ENCODE measurements around the gene PIK3CB.
"Not testable (repeated sequence)": the region's sequence is repeated elsewhere in the genome, so short reads cannot be mapped to it uniquely, and the experiment has no call there.

Gene PIK3CB

DNA sequence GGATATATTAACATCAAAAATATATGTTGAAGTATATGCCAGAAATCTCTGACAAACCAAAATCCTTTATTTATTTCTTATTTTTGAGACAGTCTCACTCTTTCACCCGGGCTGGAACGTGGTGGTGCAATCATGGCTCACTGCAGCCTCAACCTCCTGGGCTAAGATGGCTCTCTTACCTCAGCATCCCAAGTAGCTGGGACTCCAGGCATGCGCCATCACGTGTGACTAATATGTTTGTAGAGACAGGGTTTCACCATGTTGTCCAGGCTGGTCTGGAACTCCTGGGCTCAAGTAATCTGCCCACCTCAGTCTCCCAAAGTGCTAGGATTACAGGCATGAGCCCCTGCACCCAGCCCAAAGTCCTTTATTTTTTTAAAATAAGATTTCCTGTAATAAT is 214.3 kb downstream of the PIK3CB start:
- no peak for DNase-seq (ENCODE audit: low read depth)
- no peak overlapping the region for H3K4me3 ChIP-seq (ENCODE audit: control insufficient read depth, low read depth, low read length)
- TF ChIP-seq, protein P1, sequence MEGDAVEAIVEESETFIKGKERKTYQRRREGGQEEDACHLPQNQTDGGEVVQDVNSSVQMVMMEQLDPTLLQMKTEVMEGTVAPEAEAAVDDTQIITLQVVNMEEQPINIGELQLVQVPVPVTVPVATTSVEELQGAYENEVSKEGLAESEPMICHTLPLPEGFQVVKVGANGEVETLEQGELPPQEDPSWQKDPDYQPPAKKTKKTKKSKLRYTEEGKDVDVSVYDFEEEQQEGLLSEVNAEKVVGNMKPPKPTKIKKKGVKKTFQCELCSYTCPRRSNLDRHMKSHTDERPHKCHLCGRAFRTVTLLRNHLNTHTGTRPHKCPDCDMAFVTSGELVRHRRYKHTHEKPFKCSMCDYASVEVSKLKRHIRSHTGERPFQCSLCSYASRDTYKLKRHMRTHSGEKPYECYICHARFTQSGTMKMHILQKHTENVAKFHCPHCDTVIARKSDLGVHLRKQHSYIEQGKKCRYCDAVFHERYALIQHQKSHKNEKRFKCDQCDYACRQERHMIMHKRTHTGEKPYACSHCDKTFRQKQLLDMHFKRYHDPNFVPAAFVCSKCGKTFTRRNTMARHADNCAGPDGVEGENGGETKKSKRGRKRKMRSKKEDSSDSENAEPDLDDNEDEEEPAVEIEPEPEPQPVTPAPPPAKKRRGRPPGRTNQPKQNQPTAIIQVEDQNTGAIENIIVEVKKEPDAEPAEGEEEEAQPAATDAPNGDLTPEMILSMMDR (IDR thresholded peaks at IDR 0.05; ENCODE audit: control insufficient read depth, insufficient read depth, low read depth, low read length, missing control alignments): no peak

- TF ChIP-seq, protein P1 (IDR thresholded peaks at IDR 0.05; ENCODE audit: control insufficient read depth, insufficient read depth, low read depth, low read length, missing control alignments): no peak
- no peak overlapping the region for H3K4me3 ChIP-seq (ENCODE audit: control insufficient read depth, low read depth, low read length)
- DNase-seq (ENCODE audit: low read depth): no peak
Observed at GRCh38 chr3:138615462-138615861, 219.3 kb downstream of the PIK3CB start.

GRCh38 chr3:138609898-138610266 is 224.8 kb downstream of the PIK3CB start:
- TF ChIP-seq, protein P1 (IDR thresholded peaks at IDR 0.05; ENCODE audit: control insufficient read depth, insufficient read depth, low read depth, low read length, missing control alignments): no peak
- no peak for DNase-seq (ENCODE audit: low read depth)
- no peak overlapping the region; the same call in 1 of the 2 replicates for H3K4me3 ChIP-seq (ENCODE audit: control insufficient read depth, low read depth, low read length)

DNA sequence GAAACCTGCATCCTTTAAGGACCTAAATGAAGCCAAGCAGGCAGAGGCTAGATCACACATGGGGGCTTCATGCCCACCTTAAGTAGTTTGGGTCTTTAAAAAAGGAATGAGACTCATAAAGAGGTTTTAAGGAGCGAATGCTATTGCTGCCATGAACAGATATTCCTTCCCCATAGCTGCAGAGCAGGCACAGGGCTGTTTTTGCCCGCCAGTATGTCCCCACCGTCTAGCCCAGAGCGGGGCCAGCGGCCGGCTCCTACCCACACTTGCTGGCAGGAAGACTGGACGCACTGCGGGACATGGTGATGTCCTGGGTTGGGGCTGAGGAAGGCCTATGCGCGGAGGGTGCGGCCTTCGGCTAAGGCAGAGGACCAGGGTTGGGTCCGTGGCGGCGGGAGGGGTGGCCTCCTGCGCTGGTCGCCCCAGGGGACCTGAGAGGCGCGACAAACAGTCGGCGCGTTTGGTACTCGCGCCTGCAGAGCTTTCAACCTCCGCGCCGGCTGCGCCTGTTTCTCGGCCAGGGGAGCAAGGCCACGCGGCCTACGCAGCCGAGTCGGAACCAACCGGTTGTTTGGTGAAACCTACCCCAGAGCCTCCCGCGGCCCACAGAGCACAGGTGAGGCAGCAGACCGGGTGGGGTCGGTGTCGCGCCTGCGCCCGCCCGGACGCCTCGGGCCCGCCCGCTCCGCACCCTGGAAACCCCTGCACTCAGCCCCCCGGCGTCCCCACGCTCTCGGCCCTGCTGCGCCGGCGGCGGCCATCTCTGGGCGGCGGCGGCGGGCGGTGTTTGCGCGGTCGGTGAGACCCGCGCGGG is 226.2 kb downstream of the PIK3CB start, which contains the start of gene FAIM:
Gene FAIM (plus strand): TSS at position 450 of the 814 bp plus-strand sequence. CDS start 10,956 bp downstream, outside the sequence.
- TF ChIP-seq, protein P1 (IDR thresholded peaks at IDR 0.05; ENCODE audit: control insufficient read depth, insufficient read depth, low read depth, low read length, missing control alignments): no peak
- DNase-seq (ENCODE audit: low read depth): peak; percentile 27

DNA sequence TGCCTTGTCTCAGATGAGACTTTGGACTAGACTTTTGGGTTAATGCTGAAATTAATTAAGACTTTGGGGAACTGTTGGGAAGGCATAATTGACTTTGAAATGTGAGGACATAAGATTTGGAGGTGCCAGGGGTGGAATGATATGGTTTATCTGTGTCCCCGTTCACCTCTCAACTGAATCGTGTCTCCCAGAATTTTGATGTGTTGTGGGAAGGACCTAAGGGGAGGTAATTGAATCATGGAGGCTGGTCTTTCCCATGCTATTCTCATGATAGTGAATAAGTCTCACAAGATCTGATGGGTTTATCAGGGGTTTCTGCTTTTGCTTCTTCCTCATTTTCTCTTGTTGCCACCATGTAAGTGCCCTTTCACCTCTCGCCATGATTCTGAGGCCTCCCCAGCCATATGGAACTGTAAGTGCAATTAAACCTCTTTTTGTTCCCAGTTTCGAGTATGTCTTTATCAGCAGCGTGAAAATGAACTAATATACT is 230.6 kb downstream of the PIK3CB start:
- DNase-seq (ENCODE audit: low read depth); H3K4me3 ChIP-seq (ENCODE audit: control insufficient read depth, low read depth, low read length): not testable (repeated sequence)

More for the DNA sequence above, 226.2 kb downstream of the PIK3CB start, which contains the start of gene FAIM:
- H3K4me3 ChIP-seq (ENCODE audit: control insufficient read depth, low read depth, low read length): peak within 1 kb of the TSS; percentile 67

All from AG09309 (cell line).